Uterus (tissue), 2 donors: ENCODE data around the gene SPRR2A.

ENCODE experiments used
- POLR2A ChIP-seq, 2 donors: fragments of 450-650 bp; IDR thresholded peaks; one replicate each; pipeline ENCODE4 v1.6.1; 2016; ENCODE audit warnings: antibody characterized with exemption in 2 of 2, mild to moderate bottlenecking in 1 of 2, moderate library complexity in 1 of 2
- TF ChIP-seq, protein P1 (sequence below), 4 experiments: fragments of 200-600 bp in 2 of 4; fragments of 450-650 bp in 2 of 4; sonication (generic) in 2 of 4; IDR thresholded peaks; one replicate each; pipeline ENCODE4 v1.5.1; 2016 to 2019; ENCODE audit warnings: antibody characterized with exemption in 4 of 4, mild to moderate bottlenecking in 2 of 4, moderate library complexity in 1 of 4

DNA sequence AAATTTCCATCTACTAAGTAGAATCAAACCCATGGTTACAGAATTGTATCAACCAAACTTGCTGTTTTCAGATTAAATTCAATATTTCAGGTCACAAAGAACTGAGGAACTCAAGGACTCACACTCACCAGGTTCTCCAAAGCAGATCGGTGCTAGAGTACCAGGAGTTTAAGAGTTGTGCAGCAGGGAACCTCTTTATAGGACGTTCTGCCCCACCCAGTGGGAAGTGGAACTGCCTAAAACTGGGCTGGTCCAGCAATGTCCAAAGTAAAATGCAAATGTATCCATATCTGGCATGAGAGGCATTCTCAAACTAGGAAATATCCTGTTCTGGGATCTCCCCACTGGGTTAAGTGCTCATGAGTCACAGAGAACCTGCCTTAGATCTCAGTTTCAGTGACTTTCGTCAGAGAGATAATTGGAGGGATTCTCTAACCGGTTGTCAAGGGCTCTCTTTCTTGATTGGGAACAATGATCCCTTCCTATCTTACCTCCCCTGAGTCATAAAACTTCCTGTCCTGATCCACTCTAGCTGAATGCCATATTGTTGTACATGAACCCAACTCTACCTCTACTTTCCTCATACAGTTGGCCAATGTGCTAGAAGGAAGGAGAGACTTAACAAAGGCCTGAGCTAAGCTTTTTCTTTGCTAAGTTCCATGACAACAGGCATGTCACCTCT, 16.2 kb downstream of the SPRR2A start, which contains the start of gene SPRR2D:
- TF ChIP-seq, protein P1, sequence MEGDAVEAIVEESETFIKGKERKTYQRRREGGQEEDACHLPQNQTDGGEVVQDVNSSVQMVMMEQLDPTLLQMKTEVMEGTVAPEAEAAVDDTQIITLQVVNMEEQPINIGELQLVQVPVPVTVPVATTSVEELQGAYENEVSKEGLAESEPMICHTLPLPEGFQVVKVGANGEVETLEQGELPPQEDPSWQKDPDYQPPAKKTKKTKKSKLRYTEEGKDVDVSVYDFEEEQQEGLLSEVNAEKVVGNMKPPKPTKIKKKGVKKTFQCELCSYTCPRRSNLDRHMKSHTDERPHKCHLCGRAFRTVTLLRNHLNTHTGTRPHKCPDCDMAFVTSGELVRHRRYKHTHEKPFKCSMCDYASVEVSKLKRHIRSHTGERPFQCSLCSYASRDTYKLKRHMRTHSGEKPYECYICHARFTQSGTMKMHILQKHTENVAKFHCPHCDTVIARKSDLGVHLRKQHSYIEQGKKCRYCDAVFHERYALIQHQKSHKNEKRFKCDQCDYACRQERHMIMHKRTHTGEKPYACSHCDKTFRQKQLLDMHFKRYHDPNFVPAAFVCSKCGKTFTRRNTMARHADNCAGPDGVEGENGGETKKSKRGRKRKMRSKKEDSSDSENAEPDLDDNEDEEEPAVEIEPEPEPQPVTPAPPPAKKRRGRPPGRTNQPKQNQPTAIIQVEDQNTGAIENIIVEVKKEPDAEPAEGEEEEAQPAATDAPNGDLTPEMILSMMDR (IDR thresholded peaks at IDR 0.05), result no peak
- no peak for TF ChIP-seq POLR2A (IDR thresholded peaks at IDR 0.05)
